Rectal smooth muscle tissue (tissue), 1 donor: ENCODE results near the gene TECTB.

ENCODE experiments used
- H3K27ac ChIP-seq: one replicate; pipeline ENCODE4 v1.7.0; 2013; ENCODE audit warnings: low read depth, low read length, inconsistent platforms
- H3K27me3 ChIP-seq: one replicate; pipeline ENCODE4 v1.7.0; 2013; ENCODE audit warnings: low read length; ENCODE audit not compliant: control insufficient read depth, insufficient read depth
- H3K36me3 ChIP-seq: one replicate; pipeline ENCODE4 v1.7.0; 2013; ENCODE audit warnings: low read length; ENCODE audit not compliant: control insufficient read depth, insufficient read depth
- H3K4me1 ChIP-seq: one replicate; pipeline ENCODE4 v1.7.0; 2013; ENCODE audit warnings: low read length; ENCODE audit not compliant: control insufficient read depth, insufficient read depth
- H3K4me3 ChIP-seq: one replicate; pipeline ENCODE4 v1.7.0; 2013; ENCODE audit warnings: low read length
- H3K9ac ChIP-seq: one replicate; pipeline ENCODE4 v1.7.0; 2013; ENCODE audit warnings: low read length

TECTB gene

DNA sequence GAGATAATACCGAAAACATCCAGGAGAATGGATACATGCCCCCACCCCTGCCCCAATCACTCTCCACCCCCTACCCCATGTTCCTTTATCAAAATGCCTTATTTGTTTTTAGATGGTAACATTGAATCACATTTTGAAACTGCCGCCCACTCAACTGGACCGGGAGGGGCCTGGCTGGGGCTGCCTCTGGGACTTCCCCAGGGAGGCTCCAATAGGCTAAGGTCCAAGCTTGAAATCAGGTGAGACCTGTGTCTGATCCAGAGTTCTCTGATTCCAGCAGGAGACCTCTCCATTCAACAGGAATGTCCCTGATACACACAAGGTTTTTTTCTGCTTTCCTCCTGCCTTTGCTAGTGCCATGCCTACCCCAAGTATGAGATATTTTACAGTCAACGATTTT, 47.0 kb downstream of the TECTB start:
- Histone ChIP-seq H3K27me3 (no peaks in the 10 kb centered on the region), H3K4me1 (no peaks in the 10 kb centered on the region), H3K36me3 (no peaks in the 10 kb centered on the region), H3K9ac (no peak overlapping the region), H3K4me3 (no peak overlapping the region), H3K27ac (no peak overlapping the region)

DNA sequence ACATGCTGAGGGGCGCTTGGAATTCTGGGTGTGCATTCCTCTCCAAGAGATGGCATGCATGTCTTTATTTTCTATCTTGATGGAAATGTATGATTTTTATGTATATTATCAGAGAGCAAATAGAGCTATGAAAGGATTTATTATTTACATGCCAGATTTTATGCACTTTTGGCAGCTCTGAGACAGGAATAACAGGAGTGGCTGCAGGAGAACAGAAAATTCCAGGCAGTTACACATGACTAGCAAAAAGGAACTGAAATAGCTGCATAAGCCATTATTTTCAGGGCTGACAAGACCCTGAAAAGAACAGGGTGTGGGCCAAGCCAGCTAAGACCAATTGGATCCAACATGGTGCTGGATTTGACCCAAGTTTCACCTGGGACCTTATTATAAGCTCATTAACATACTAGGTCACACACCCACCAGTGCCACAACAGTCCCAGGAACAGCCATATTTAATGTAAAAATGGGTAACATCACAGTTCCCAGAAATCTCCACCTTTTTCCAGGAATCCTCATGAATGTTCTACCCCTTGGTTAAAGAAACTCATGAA, 47.5 kb downstream of the TECTB start:
- Histone ChIP-seq H3K27ac (no peak overlapping the region), H3K4me3 (no peak overlapping the region), H3K36me3 (no peaks in the 10 kb centered on the region), H3K9ac (no peak overlapping the region), H3K27me3 (no peaks in the 10 kb centered on the region), H3K4me1 (no peaks in the 10 kb centered on the region)

DNA sequence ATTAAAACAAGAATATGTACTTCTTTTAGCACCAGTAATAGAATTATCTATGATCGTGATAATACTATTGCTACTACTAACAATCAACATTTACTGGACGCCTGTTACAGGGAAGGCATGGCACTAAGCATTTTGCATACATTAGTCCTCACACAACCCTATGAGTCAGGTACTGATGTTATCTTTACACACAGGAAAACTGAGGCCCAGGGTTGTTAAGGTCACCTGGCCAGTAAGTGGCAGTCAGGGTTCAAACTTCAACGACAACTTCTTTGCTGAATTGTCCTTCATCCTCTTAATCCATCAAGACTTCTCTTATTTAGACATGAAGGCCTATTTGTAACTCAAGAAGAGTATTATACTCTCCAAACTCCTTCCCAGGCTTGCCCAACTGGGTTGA, 48.8 kb downstream of the TECTB start:
- no peaks in the 10 kb centered on the region for H3K36me3 ChIP-seq
- no peaks in the 10 kb centered on the region for H3K27me3 ChIP-seq
- H3K9ac ChIP-seq = no peak overlapping the region
- no peak overlapping the region for H3K4me3 ChIP-seq
- H3K4me1 ChIP-seq = no peaks in the 10 kb centered on the region
- H3K27ac ChIP-seq = no peak overlapping the region

DNA sequence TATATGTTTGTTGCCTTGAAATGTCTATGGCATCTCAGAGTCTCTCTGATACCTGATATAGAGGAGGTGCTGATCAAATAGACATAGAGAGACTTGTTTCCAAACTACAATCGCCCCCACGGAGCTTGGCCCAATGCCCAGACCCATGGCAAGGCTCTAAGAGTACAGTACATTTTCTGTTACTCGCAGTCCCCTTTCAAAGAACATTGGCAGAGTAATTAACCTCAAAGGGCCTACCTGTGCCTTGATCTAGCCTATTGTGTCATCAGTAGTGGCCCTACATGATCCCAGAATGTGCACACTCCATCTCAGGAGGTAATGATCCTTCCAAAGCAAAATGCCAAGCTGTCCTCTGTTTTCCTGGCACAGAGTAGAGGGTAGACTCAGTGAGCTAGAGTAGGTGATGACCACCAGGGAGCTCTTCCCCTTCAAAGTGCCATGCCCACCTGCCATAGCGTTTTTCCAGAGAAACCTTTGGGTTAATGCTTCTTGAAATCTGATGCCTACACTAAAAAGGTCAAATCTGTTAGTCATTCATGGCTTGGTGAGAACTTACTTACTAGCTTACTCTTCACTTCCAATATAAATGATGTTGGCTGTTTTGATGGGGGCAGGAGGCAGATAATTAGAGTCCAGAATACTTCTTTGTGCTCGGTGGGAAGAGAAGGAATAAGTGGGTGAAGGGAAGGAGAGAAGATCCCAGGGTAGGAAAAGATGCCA, 49.5 kb downstream of the TECTB start:
- H3K27ac ChIP-seq = no peak overlapping the region
- no peak overlapping the region for H3K9ac ChIP-seq
- no peaks in the 10 kb centered on the region for H3K36me3 ChIP-seq
- no peaks in the 10 kb centered on the region for H3K27me3 ChIP-seq
- no peaks in the 10 kb centered on the region for H3K4me1 ChIP-seq
- no peak overlapping the region for H3K4me3 ChIP-seq

DNA sequence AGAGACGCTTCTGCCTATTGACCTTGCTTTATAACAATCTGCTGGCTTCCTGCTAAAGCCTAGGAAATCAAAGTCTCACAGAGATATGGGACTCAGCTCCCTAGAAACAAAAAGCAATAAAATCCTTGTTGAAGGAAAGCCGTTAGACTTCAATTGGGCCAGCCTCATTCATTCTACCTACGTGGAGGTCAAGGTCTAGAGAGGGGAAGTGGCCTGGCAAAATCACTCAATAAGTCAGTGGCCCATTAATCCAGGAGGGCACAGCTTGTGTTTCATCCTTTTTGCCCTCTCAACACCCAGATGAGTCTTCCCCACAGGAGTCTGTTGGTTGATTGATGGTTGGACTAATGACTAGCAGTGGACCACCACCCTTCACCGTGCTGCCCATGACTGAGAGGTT, 50.3 kb downstream of the TECTB start:
- Histone ChIP-seq H3K27me3 (no peaks in the 10 kb centered on the region), H3K27ac (no peak overlapping the region), H3K4me3 (no peak overlapping the region), H3K36me3 (no peaks in the 10 kb centered on the region), H3K4me1 (no peaks in the 10 kb centered on the region), H3K9ac (no peak overlapping the region)

DNA sequence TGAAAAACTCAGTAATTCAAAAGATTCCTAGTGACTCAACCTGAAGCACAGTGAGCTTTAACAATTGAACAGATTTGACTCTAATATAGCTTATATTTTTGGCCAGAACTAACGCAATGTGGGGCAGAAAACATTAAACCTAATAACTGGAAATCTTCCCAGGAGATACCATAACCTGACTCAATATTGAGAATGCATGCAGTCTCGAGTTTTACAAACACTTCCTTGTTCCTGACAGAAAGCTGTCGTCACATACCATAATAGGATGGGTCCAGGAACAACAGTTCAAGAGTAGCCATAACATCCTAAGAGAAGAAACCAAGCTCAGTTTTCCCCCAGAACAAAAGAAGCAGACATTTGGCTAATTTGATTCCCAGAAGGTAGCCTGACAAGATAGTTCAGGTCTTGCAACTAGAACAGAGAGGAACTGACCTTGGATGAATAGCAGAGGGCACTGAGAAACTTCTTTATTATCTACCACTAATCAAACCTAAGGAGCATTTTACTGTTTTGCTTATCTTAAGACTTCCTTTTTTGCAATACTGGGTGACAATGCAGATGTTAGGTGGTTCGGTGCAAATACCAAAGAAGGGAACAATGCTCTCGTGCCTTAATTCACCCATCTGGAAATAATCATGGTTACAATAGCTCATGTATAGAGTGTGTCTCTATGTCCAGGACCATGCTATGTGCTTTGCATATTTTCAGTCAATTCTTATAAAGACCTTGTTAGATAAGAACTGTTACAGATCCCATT, 52.1 kb downstream of the TECTB start:
- H3K4me1 ChIP-seq = no peaks in the 10 kb centered on the region
- H3K36me3 ChIP-seq = no peaks in the 10 kb centered on the region
- H3K9ac ChIP-seq = no peak overlapping the region
- H3K4me3 ChIP-seq = no peak overlapping the region
- no peaks in the 10 kb centered on the region for H3K27me3 ChIP-seq
- H3K27ac ChIP-seq = no peak overlapping the region

DNA sequence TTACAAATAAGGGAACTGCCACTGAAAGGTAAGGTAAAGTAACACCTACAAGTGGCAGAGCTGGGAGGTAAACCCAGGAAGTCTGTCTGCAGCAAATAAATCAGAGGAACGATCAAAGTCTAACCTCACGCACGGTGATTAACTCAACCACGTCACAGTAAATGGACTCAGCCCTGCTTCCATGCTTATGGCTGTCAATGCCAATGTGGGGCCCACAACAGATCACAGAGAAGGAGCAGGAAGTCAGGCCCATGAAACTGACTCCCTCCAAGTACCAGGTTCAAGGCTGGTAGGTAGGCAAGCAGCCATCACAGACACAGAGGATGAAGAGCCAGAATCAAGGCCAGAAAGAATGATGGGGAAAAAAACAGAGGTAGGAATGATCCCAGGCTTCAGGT, 52.7 kb downstream of the TECTB start:
- Histone ChIP-seq H3K27ac (no peak overlapping the region), H3K4me3 (no peak overlapping the region), H3K36me3 (no peaks in the 10 kb centered on the region), H3K4me1 (no peaks in the 10 kb centered on the region), H3K27me3 (no peaks in the 10 kb centered on the region), H3K9ac (no peak overlapping the region)

DNA sequence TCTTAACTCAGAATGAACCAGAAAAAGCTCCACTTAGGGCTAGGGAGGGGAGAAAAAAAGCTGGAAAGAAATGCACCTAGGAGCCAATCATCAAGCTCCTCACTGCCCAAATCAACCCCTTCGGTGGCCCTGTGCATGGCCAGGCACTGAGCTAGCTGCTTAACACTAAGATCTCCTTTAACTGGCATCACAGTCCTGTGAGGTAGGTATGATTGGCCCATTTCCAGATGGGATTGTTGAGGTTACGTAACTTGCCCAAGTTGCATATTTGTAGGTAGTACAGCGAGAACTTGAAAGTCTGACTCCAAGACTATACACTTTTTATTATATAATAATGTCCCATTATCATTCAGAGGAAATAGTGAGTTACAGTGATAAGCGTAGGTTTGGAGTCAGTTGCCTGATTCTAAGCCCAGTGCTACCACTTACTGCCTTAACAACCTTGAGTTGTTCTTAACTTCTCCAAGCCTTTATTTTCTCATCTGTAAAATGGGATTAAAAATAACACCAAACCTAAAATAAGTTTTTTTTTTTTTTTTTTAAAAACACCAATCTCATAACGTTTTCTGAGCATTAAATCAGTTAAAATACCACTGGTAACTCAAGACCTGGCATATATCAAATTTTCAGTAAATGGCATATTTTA, 53.5 kb downstream of the TECTB start:
- Histone ChIP-seq H3K27ac (no peak overlapping the region), H3K36me3 (no peaks in the 10 kb centered on the region), H3K4me1 (no peaks in the 10 kb centered on the region), H3K27me3 (no peaks in the 10 kb centered on the region), H3K9ac (no peak overlapping the region), H3K4me3 (no peak overlapping the region)

DNA sequence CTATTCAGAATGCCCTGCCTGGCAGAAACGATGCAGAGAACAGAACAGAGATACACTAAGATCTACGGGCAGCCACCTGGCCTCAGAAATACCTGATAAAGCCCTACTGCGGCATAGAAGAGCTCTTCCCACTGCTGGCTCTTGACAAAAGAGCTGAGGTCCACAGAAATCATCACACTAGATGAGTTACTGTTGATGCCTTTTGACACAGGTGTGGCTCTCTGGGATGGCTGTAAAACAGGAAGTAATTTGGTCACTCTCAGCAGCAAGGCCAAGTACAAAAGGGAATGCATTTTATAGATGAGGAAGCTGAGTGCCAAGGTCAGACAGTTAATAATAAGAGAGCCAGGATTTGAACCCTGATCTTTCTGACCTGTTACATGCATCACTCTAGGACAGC, 55.8 kb downstream of the TECTB start:
- Histone ChIP-seq H3K4me1 (no peaks in the 10 kb centered on the region), H3K36me3 (no peaks in the 10 kb centered on the region), H3K9ac (peak overlapping the region; percentile 10), H3K27ac (no peak overlapping the region), H3K4me3 (no peak overlapping the region), H3K27me3 (no peaks in the 10 kb centered on the region)

DNA sequence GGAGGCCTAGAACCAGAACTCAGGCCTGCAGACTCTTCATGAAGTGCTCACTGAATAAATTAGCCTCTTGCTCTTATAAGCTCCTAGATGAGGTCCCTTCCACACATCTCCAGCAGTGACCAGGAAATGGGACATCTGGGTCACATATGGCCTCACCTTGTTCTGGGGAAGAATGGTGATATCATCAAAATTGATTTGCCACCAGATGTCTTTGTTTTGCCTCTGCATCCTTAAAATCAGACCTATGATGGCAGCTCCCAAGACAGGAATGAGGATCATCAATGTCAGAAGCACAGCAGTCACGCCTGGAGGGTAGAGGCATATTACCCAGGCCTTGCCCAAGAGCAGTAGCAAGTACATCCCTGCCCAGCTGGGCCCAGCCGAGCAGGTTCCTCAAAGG, 57.4 kb downstream of the TECTB start:
- no peaks in the 10 kb centered on the region for H3K4me1 ChIP-seq
- no peaks in the 10 kb centered on the region for H3K36me3 ChIP-seq
- no peak overlapping the region for H3K9ac ChIP-seq
- no peak overlapping the region for H3K27ac ChIP-seq
- no peak overlapping the region for H3K4me3 ChIP-seq
- H3K27me3 ChIP-seq = no peaks in the 10 kb centered on the region

DNA sequence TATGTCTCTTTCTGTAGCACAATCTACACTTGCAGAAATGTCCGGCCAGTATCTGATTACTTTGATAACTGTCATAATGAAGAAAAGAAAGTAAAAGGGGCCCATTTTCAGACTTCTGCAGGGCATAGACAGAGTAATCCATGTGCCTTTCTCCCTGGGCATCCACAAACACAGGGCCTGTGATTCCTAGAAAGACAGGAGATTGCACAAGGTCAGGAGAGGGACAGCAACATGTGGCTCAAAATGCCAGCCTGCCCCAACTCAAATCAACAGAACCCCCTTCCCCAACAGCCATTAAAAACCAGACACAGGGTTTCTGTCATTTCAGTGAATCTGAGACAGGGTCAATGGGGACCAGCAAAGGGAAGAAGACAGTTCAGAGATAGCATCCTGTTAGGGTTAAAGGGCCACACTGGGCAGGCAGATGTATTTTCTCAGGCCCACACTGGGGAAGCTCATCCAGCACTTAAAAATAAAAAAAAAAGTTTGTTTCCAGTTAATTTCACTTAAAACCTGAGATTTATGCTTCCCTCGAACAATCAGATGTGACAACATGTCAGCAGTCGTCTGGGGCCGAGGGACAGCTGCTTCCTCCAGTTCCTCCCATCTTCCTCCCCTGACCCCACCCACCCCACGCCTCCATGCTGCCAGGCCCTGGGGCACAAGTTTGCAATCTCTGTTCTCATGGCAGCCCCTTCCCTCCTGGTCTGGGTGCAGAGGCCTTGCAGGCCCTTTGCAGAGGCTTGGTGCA, 60.0 kb downstream of the TECTB start:
- Histone ChIP-seq H3K4me1 (no peaks in the 10 kb centered on the region), H3K27ac (no peak overlapping the region)

DNA sequence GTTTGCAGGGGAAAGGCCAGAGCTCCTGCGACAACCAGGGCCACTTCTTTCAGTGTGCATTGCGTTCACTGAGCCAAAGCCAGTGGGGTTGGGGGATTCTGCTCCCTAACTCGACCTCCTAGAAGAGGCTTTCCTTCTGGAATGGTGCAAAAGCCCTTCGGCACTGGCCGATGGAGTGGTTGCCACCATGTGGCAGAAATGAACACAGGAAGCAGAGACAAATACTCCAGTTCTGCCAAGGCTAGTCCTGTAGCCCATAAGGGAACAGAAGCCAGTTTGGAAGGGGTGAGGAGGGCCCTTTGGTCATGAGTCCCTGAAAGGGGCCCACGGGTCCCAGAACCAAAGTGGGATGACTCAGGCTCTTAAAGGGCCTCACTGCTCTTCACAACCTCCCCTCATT, 61.1 kb downstream of the TECTB start:
- Histone ChIP-seq H3K27ac (no peak overlapping the region), H3K27me3 (no peaks in the 10 kb centered on the region), H3K9ac (no peak overlapping the region), H3K36me3 (no peaks in the 10 kb centered on the region), H3K4me1 (no peaks in the 10 kb centered on the region), H3K4me3 (no peak overlapping the region)

More for the DNA sequence above, 60.0 kb downstream of the TECTB start:
- Histone ChIP-seq H3K9ac (no peak overlapping the region), H3K36me3 (no peaks in the 10 kb centered on the region), H3K4me3 (no peak overlapping the region), H3K27me3 (no peaks in the 10 kb centered on the region)
